B cell (primary cell): ENCODE data around the gene TIMMDC1. TPM values are rescaled to one million over a fixed set of nuclear protein-coding genes. Genes with fewer than 3 reads are reported as not detected.
A peak's percentile ranks its signal among the peaks of the same experiment; 100 is the strongest.

Experiments used
- ATAC-seq: fragments of 200-7000 bp; cut with Tn5 transposase; one replicate; pipeline ENCODE4 v1.10.0; 2021; ENCODE audit warnings: low read depth, mild to moderate bottlenecking, moderate number of reproducible peaks, moderate library complexity
- CTCF ChIA-PET: fragments of 350-600 bp; sonication (Branson Sonifier 250); formaldehyde crosslinking; loops from one replicate; lab custom pipeline; 2021; ENCODE audit warnings: antibody characterized with exemption, inconsistent platforms; lab: Charles Lee
- POLR2A ChIA-PET: fragments of 350-600 bp; sonication (Branson Sonifier 250); formaldehyde crosslinking; loops from one replicate; lab custom pipeline; 2021; ENCODE audit warnings: antibody characterized with exemption; lab: Charles Lee
- DNase-seq: peaks from one replicate; pipeline ENCODE4 v3.0.0; 2013
- H2AFZ ChIP-seq: 2 replicates; pipeline ENCODE4 v1.6.1; 2012; ENCODE audit warnings: mild to moderate bottlenecking, low read depth, low read length; ENCODE audit not compliant: insufficient read depth, poor library complexity, severe bottlenecking
- H3K27ac ChIP-seq, 2 donors: 1 replicate in 1 of 2; 2 replicates in 1 of 2; pipeline ENCODE4 v1.5.1; 2012 to 2013; ENCODE audit warnings: low read length in 2 of 2, mild to moderate bottlenecking in 2 of 2, moderate library complexity in 1 of 2
- H3K27me3 ChIP-seq, 4 experiments: fragments of 200-600 bp in 1 of 4; sonication (generic) in 1 of 4; replicated peaks in 1 of 4; 1 replicate in 2 of 4; 2 replicates in 2 of 4; pipeline versions ENCODE4 v1.6.1 to v1.7.0; 2013 to 2016; ENCODE audit warnings: low read length in 3 of 4, mild to moderate bottlenecking in 2 of 4, mixed read lengths in 1 of 4, moderate library complexity in 1 of 4; ENCODE audit not compliant: insufficient read depth in 4 of 4, control insufficient read depth in 3 of 4; ENCODE audit errors: control extremely low read depth in 1 of 4
- H3K36me3 ChIP-seq, 2 experiments: replicated peaks in 1 of 2; 1 replicate in 1 of 2; 2 replicates in 1 of 2; pipeline versions ENCODE4 v1.6.1 to v1.7.1; 2013; ENCODE audit warnings: low read length in 1 of 2; ENCODE audit not compliant: insufficient read depth in 2 of 2, control insufficient read depth in 1 of 2; ENCODE audit errors: control extremely low read depth in 1 of 2, extremely low read depth in 1 of 2
- H3K4me1 ChIP-seq, 2 donors: fragments of 200-600 bp in 1 of 2; sonication (generic) in 1 of 2; 1 replicate in 1 of 2; 2 replicates in 1 of 2; pipeline versions ENCODE4 v1.5.1 to v1.6.1; 2013 to 2017; ENCODE audit warnings: low read length in 2 of 2; ENCODE audit not compliant: control insufficient read depth in 2 of 2, insufficient read depth in 2 of 2
- H3K4me2 ChIP-seq: replicated peaks from 2 replicates; pipeline ENCODE3; 2012; ENCODE audit warnings: mild to moderate bottlenecking, low read depth, low read length; ENCODE audit not compliant: poor library complexity, severe bottlenecking
- H3K4me3 ChIP-seq, 5 experiments: fragments of 200-600 bp in 1 of 5; sonication (generic) in 1 of 5; 1 replicate in 3 of 5; 2 replicates in 2 of 5; pipeline versions ENCODE4 v1.5.1 to v1.7.0; 2011 to 2016; ENCODE audit warnings: low read length in 4 of 5, mild to moderate bottlenecking in 4 of 5, low read depth in 2 of 5, control low read depth in 1 of 5, moderate library complexity in 1 of 5; ENCODE audit not compliant: insufficient read depth in 1 of 5; ENCODE audit errors: control extremely low read depth in 1 of 5, extremely low read depth in 1 of 5
- H3K79me2 ChIP-seq: fragments of 200-600 bp; sonication (generic); one replicate; pipeline ENCODE4 v1.6.0; 2016; ENCODE audit warnings: low read length; ENCODE audit not compliant: control insufficient read depth, insufficient read depth
- H3K9ac ChIP-seq: fragments of 200-600 bp; sonication (generic); 2 replicates; pipeline ENCODE4 v1.6.1; 2017; ENCODE audit warnings: mild to moderate bottlenecking, low read length, moderate library complexity
- H3K9me3 ChIP-seq, 3 donors: one replicate each; pipeline versions ENCODE4 v1.6.1 to v1.7.1; 2013; ENCODE audit warnings: low read length in 2 of 3; ENCODE audit not compliant: control insufficient read depth in 2 of 3, insufficient read depth in 1 of 3; ENCODE audit errors: control extremely low read depth in 1 of 3
- H4K20me1 ChIP-seq: 2 replicates; pipeline ENCODE4 v1.6.0; 2012; ENCODE audit warnings: mild to moderate bottlenecking, low read length; ENCODE audit not compliant: insufficient read depth, control insufficient read depth, poor library complexity, severe bottlenecking
- H3K27ac Mint-ChIP-seq: one replicate; pipeline ENCODE4 v1.8.0; 2021; ENCODE audit warnings: mixed read lengths
- H3K27me3 Mint-ChIP-seq: one replicate; pipeline ENCODE4 v1.8.0; 2021; ENCODE audit warnings: mixed read lengths
- H3K4me1 Mint-ChIP-seq: one replicate; pipeline ENCODE4 v1.8.0; 2021; ENCODE audit warnings: mixed read lengths
- H3K4me3 Mint-ChIP-seq: one replicate; pipeline ENCODE4 v1.8.0; 2021; ENCODE audit warnings: mixed read lengths
- H3K9me3 Mint-ChIP-seq: one replicate; pipeline ENCODE4 v1.8.0; 2022; ENCODE audit warnings: mixed read lengths; ENCODE audit not compliant: insufficient read depth
- CTCF ChIP-seq: fragments of 200-600 bp; IDR thresholded peaks from one replicate; pipeline ENCODE4 v1.8.0; 2022; ENCODE audit warnings: antibody characterized with exemption, mild to moderate bottlenecking
- EZH2 ChIP-seq: IDR thresholded peaks from 2 replicates; pipeline ENCODE4 v1.6.1; 2012; ENCODE audit warnings: borderline replicate concordance, low read depth, mild to moderate bottlenecking, moderate library complexity, low read length; ENCODE audit not compliant: insufficient read depth, poor library complexity, severe bottlenecking
- WGBS: methylation state at CpG from one replicate; pipeline ENCODE4 v1.1.5; 2013; ENCODE audit warnings: missing lambda C conversion rate; ENCODE audit not compliant: insufficient coverage; 5-methylcytosine and 5-hydroxymethylcytosine counted together
- intact Hi-C: fragments of 100-400 bp; cut with micrococcal nuclease; formaldehyde crosslinking; loops from one replicate; pipeline ENCODE4 v1.10.0; 2022
- polyA plus RNA-seq: library from polyadenylated mRNA; depleted of rRNA; stranded (reverse); fragments of >200 nt; gene quantifications from 2 replicates; pipeline ENCODE4 v1.2.3, GENCODE V29; 2012
- total RNA-seq, 2 donors: library from RNA; stranded (reverse); fragments of 120-200 nt in 1 of 2; gene quantifications; 1 replicate in 1 of 2; 2 replicates in 1 of 2; pipeline versions ENCODE4 v1.2.3 to v1.2.4, GENCODE V29; 2013 to 2022

Gene TIMMDC1
- total and polyA plus RNA-seq, 2 donors (not counting 1 experiment from before 2014, with no cell fraction given), result 50.5 to 58.5 TPM

- intact Hi-C loops, result no loop called here
- Mint-ChIP-seq H3K27ac (no peak overlapping the region), H3K27me3 (no peaks in the 10 kb centered on the region), H3K9me3 (no peaks in the 10 kb centered on the region), H3K4me3 (no peak overlapping the region), H3K4me1 (peaks cover 13% of the 10 kb centered on the region)
- H3K79me2 ChIP-seq, result peaks cover 12% of the 10 kb centered on the region
- ChIA-PET CTCF (no interaction called here), POLR2A (interaction anchor here (0.7 kb wide), 1 partner anchor 93 kb away, joined by 3 read pairs; no protein-coding TSS in a partner anchor)
- no peak overlapping the region for H2AFZ ChIP-seq
- TF ChIP-seq EZH2 (no peak), CTCF (no peak)
- no peak overlapping the region for H3K27ac ChIP-seq
- peaks cover 9 to 15% of the 10 kb centered on the region in 2 donors for H3K4me1 ChIP-seq
- H3K36me3 ChIP-seq, result peaks cover 1 to 6% of the 10 kb centered on the region in 2 experiments
- no peak overlapping the region for H3K9ac ChIP-seq
- no peak overlapping the region for H3K4me2 ChIP-seq
- no peaks in the 10 kb centered on the region for H4K20me1 ChIP-seq
- no peak for ATAC-seq
- H3K27me3 ChIP-seq, result no peaks in the 10 kb centered on the region
- no peak for DNase-seq
- WGBS, result no CpG with 5 or more reads among the region's 2 CpGs
- H3K4me3 ChIP-seq, result no peak overlapping the region
- H3K9me3 ChIP-seq, result no peaks in the 10 kb centered on the region
Measured at GRCh38 chr3:119494597-119494996, 3.8 kb upstream of the TIMMDC1 start.

- 15% methylated on average over 4 of the region's 8 CpGs for WGBS
- intact Hi-C loops, result loop anchor here (1.0 kb wide), 7 partner anchors 30 to 257 kb away; partner anchors contain the start of genes CD80, COX17, POGLUT1 and TMEM39A
- no peak for TF ChIP-seq EZH2
- TF ChIP-seq CTCF, result no peak
- no peaks in the 10 kb centered on the region for H3K27me3 Mint-ChIP-seq
- Histone ChIP-seq H3K4me1 (peaks cover 16 to 18% of the 10 kb centered on the region in 2 donors), H3K4me2 (peak overlapping the region; percentile 89), H3K9me3 (no peaks in the 10 kb centered on the region), H4K20me1 (no peaks in the 10 kb centered on the region), H2AFZ (peak overlapping the region; percentile 99), H3K4me3 (peak overlapping the region; percentile 86 to 98 (median 94)), H3K36me3 (peaks cover 2 to 3% of the 10 kb centered on the region in 2 experiments), H3K9ac (peak overlapping the region; percentile 89), H3K27ac (peak overlapping the region; percentile 82 to 91), H3K27me3 (no peaks in the 10 kb centered on the region), H3K79me2 (peaks cover 40% of the 10 kb centered on the region)
- H3K4me3 Mint-ChIP-seq, result peak overlapping the region; percentile 100
- ChIA-PET POLR2A (interaction anchor here (0.5 to 2.3 kb wide), 9 partner anchors 29 to 597 kb away, joined by 3 to 14 read pairs (median 4); partner anchors contain the start of genes ARHGAP31, GSK3B, POGLUT1 and TMEM39A), CTCF (interaction anchor here (0.9 to 3.2 kb wide), 6 partner anchors 28 to 257 kb away, joined by 3 to 16 read pairs (median 5); partner anchors contain the start of genes B4GALT4, CD80, POGLUT1 and TMEM39A)
- no peaks in the 10 kb centered on the region for H3K9me3 Mint-ChIP-seq
- DNase-seq, result peak; percentile 34
- peak overlapping the region; percentile 98 for H3K27ac Mint-ChIP-seq
- H3K4me1 Mint-ChIP-seq, result peaks cover 26% of the 10 kb centered on the region
- peak; percentile 3 for ATAC-seq
Measured at GRCh38 chr3:119497820-119498185, 544 bp upstream of the TIMMDC1 start.
